A673 (cell line): ENCODE data around the gene PITX3. TPM values are rescaled to one million over a fixed set of nuclear protein-coding genes. Genes with fewer than 3 reads are reported as not detected.
A peak's percentile ranks its signal among the peaks of the same experiment; 100 is the strongest.

Experiments used
- BruUV-seq: library from RNA; stranded (reverse); fragments of 400-500 nt; replicated peaks from 2 replicates; lab custom pipeline; 2021; lab: Mats Ljungman, UMichigan
- CTCF ChIA-PET: fragments of 300-600 bp; sonication (Branson Sonifier 250); formaldehyde crosslinking; loops from one replicate; lab custom pipeline; 2022; ENCODE audit warnings: antibody characterized with exemption; lab: Charles Lee
- POLR2A ChIA-PET: fragments of 300-600 bp; sonication (Branson Sonifier 250); formaldehyde crosslinking; loops from one replicate; lab custom pipeline; 2022; ENCODE audit warnings: antibody characterized with exemption; ENCODE audit not compliant: low non-redundant PET; lab: Charles Lee
- DNase-seq: peaks from one replicate; pipeline ENCODE4 v3.0.0-alpha.2; 2015; ENCODE audit warnings: low spot score
- H3K27ac ChIP-seq: fragments of 200-600 bp; sonication (generic); 2 replicates; pipeline ENCODE4 v1.5.1; 2016; ENCODE audit warnings: mixed run types, low read depth, mild to moderate bottlenecking, mixed read lengths, antibody characterized with exemption, low read length; ENCODE audit not compliant: poor library complexity, severe bottlenecking
- H3K27me3 ChIP-seq: fragments of 200-600 bp; sonication (generic); replicated peaks from 2 replicates; pipeline ENCODE4 v1.6.1; 2017; ENCODE audit warnings: mixed run types, low read depth, mild to moderate bottlenecking, mixed read lengths, antibody characterized with exemption, low read length; ENCODE audit not compliant: insufficient read depth, poor library complexity
- H3K36me3 ChIP-seq: fragments of 200-600 bp; sonication (generic); 2 replicates; pipeline ENCODE4 v1.6.1; 2016; ENCODE audit warnings: mixed run types, mild to moderate bottlenecking, mixed read lengths, antibody characterized with exemption, low read length; ENCODE audit not compliant: insufficient read depth, poor library complexity, severe bottlenecking
- H3K4me1 ChIP-seq: fragments of 200-600 bp; sonication (generic); 2 replicates; pipeline ENCODE4 v1.6.1; 2017; ENCODE audit warnings: mixed run types, mild to moderate bottlenecking, mixed read lengths, antibody characterized with exemption, low read length; ENCODE audit not compliant: insufficient read depth, poor library complexity, severe bottlenecking
- H3K4me3 ChIP-seq: fragments of 200-600 bp; sonication (generic); 2 replicates; pipeline ENCODE4 v1.5.1; 2016; ENCODE audit warnings: low read depth, mixed run types, mild to moderate bottlenecking, mixed read lengths, low read length; ENCODE audit not compliant: poor library complexity, severe bottlenecking
- H3K9me3 ChIP-seq: fragments of 200-600 bp; sonication (generic); 2 replicates; pipeline ENCODE4 v1.6.1; 2016; ENCODE audit warnings: mixed run types, low read depth, mild to moderate bottlenecking, mixed read lengths, antibody characterized with exemption, low read length; ENCODE audit not compliant: poor library complexity, severe bottlenecking
- CTCF ChIP-seq: fragments of 300-800, 200-600 bp; sonication (generic); conservative IDR thresholded peaks from 2 replicates; pipeline ENCODE4 v1.5.1; 2017; ENCODE audit warnings: low read depth, mild to moderate bottlenecking, antibody characterized with exemption, low read length, moderate library complexity, mixed read lengths
- EZH2 ChIP-seq: fragments of 200-600 bp; sonication (generic); IDR thresholded peaks from 2 replicates; pipeline ENCODE4 v1.6.1; 2017; ENCODE audit warnings: borderline replicate concordance, low read depth, mild to moderate bottlenecking, mixed read lengths, antibody characterized with exemption, low read length; ENCODE audit not compliant: poor library complexity, severe bottlenecking
- intact Hi-C: fragments of 100-400 bp; cut with micrococcal nuclease; formaldehyde crosslinking; loops from one replicate; pipeline ENCODE4 v1.10.0; 2022; ENCODE audit not compliant: unreplicated experiment
- total RNA-seq: library from RNA; stranded (reverse); gene quantifications from 2 replicates; pipeline ENCODE4 v1.2.3, GENCODE V29; 2021

The PITX3 gene
- total RNA-seq, 1 experiment from 2014 or later, result not detected

- no peak for DNase-seq
- peaks cover 8% of the 10 kb centered on the region for H3K4me1 ChIP-seq
- intact Hi-C loops, result loop anchor here (5.0 kb wide), 2 partner anchors 162 to 347 kb away; partner anchors contain the start of gene NFKB2
- POLR2A ChIA-PET, result no interaction called here
- H3K9me3 ChIP-seq, result no peaks in the 10 kb centered on the region
- CTCF ChIA-PET, result interaction anchor here (0.6 kb wide), 1 partner anchor 106 kb away, joined by 3 read pairs; no protein-coding TSS in a partner anchor
- BruUV-seq, result no TSS peak
- no peak overlapping the region for H3K27ac ChIP-seq
- no peaks in the 10 kb centered on the region for H3K36me3 ChIP-seq
- no peak overlapping the region for H3K4me3 ChIP-seq
- TF ChIP-seq EZH2, result no peak
- no peak for TF ChIP-seq CTCF
- peaks cover 3% of the 10 kb centered on the region for H3K27me3 ChIP-seq
Observed at GRCh38 chr10:102234888-102235597, 6.3 kb downstream of the PITX3 start.

GRCh38 chr10:102233997-102234396 is 7.3 kb downstream of the PITX3 start:
- Histone ChIP-seq H3K27me3 (peaks cover 3% of the 10 kb centered on the region), H3K4me1 (peaks cover 11% of the 10 kb centered on the region), H3K27ac (no peak overlapping the region), H3K4me3 (no peak overlapping the region), H3K9me3 (no peaks in the 10 kb centered on the region), H3K36me3 (no peaks in the 10 kb centered on the region)
- CTCF ChIA-PET, result no interaction called here
- intact Hi-C loops, result loop anchor here (5.0 kb wide), 2 partner anchors 163 to 348 kb away; partner anchors contain the start of gene NFKB2
- TF ChIP-seq EZH2, result no peak
- TF ChIP-seq CTCF, result no peak
- POLR2A ChIA-PET, result no interaction called here
- DNase-seq, result no peak
- BruUV-seq, result no TSS peak

GRCh38 chr10:102231357-102232318 is 9.7 kb downstream of the PITX3 start:
- Histone ChIP-seq H3K36me3 (no peaks in the 10 kb centered on the region), H3K4me3 (peak overlapping the region; percentile 60), H3K9me3 (no peaks in the 10 kb centered on the region), H3K27me3 (peaks cover 13% of the 10 kb centered on the region), H3K27ac (no peak overlapping the region), H3K4me1 (peaks cover 11% of the 10 kb centered on the region)
- DNase-seq, result peak; percentile 50
- intact Hi-C loops, result loop anchor here (5.0 kb wide), 2 partner anchors 166 to 351 kb away; partner anchors contain the start of gene NFKB2
- POLR2A ChIA-PET, result interaction anchor here (0.5 kb wide), 1 partner anchor 1130 kb away, joined by 7 read pairs; no protein-coding TSS in a partner anchor
- BruUV-seq, result no TSS peak
- CTCF ChIA-PET, result interaction anchor here (0.6 to 3.1 kb wide), 9 partner anchors 9 to 383 kb away, joined by 3 to 65 read pairs (median 6); partner anchors contain the start of genes GBF1 and PITX3
- no peak for TF ChIP-seq EZH2
- TF ChIP-seq CTCF, result peak; percentile 89
